SK-N-SH (cell line): ENCODE measurements around the gene COL4A2. TPM values are rescaled to one million over a fixed set of nuclear protein-coding genes. Genes with fewer than 3 reads are reported as not detected.
A peak's percentile ranks its signal among the peaks of the same experiment; 100 is the strongest.

Source experiments
- CTCF ChIA-PET: fragments of 300-600, 350-600 bp; formaldehyde crosslinking; extraction: SDS; loops from one replicate; lab custom pipeline; 2021; lab: Yijun Ruan, JAX
- POLR2A ChIA-PET: fragments of 350-600 bp; sonication (Branson Sonifier 250); formaldehyde crosslinking; extraction: SDS; loops from one replicate; lab custom pipeline; 2020; ENCODE audit warnings: antibody characterized with exemption, inconsistent platforms; lab: Yijun Ruan, JAX
- DNase-seq: peaks from one replicate; pipeline ENCODE4 v3.0.0; 2012
- H2AFZ ChIP-seq: fragments of 200-600 bp; sonication (generic); 2 replicates; pipeline ENCODE4 v1.8.1; 2016; ENCODE audit warnings: antibody characterized with exemption, mild to moderate bottlenecking, low read depth
- H3F3A ChIP-seq: fragments of 200-600 bp; sonication (generic); replicated peaks from 2 replicates; pipeline ENCODE3; 2016; ENCODE audit warnings: antibody characterized with exemption, mild to moderate bottlenecking; ENCODE audit not compliant: insufficient read depth
- H3K27ac ChIP-seq, 2 experiments: fragments of 200-500 bp in 1 of 2; fragments of 200-600 bp in 1 of 2; sonication (Bioruptor generic) in 1 of 2; sonication (generic), shearing (Covaris generic) in 1 of 2; 2 replicates each; pipeline versions ENCODE4 v1.5.1 to v1.6.1; 2014 to 2016; ENCODE audit warnings: low read depth in 2 of 2, inconsistent platforms in 1 of 2, low read length in 1 of 2, mild to moderate bottlenecking in 1 of 2, mixed read lengths in 1 of 2
- H3K27me3 ChIP-seq: fragments of 200-600 bp; sonication (generic), shearing (Covaris generic); 2 replicates; pipeline ENCODE4 v1.6.1; 2016; ENCODE audit warnings: mixed run types; ENCODE audit not compliant: insufficient read depth
- H3K36me3 ChIP-seq, 2 experiments: fragments of 200-500 bp in 1 of 2; fragments of 200-600 bp in 1 of 2; sonication (Bioruptor generic) in 1 of 2; sonication (generic) in 1 of 2; replicated peaks in 1 of 2; 2 replicates each; pipeline versions ENCODE3 to v1.5.1; 2014 to 2016; ENCODE audit warnings: low read length in 1 of 2, mild to moderate bottlenecking in 1 of 2; ENCODE audit not compliant: insufficient read depth in 2 of 2, control insufficient read depth in 1 of 2
- H3K4me1 ChIP-seq, 2 experiments: fragments of 200-500 bp in 1 of 2; fragments of 200-600 bp in 1 of 2; sonication (Bioruptor generic) in 1 of 2; sonication (generic), shearing (Covaris generic) in 1 of 2; 2 replicates each; pipeline versions ENCODE4 v1.5.1 to v1.6.1; 2014 to 2016; ENCODE audit warnings: low read depth in 1 of 2, low read length in 1 of 2, mixed run types in 1 of 2; ENCODE audit not compliant: insufficient read depth in 2 of 2, control insufficient read depth in 1 of 2
- H3K4me2 ChIP-seq: fragments of 200-600 bp; sonication (generic), shearing (Covaris generic); 2 replicates; pipeline ENCODE4 v1.6.1; 2017; ENCODE audit warnings: mixed run types
- H3K4me3 ChIP-seq, 2 experiments: fragments of 200-500 bp in 1 of 2; fragments of 200-600 bp in 1 of 2; sonication (Bioruptor generic) in 1 of 2; sonication (generic), shearing (Covaris generic) in 1 of 2; 2 replicates each; pipeline versions ENCODE4 v1.5.1 to v1.8.1; 2014 to 2016; ENCODE audit warnings: low read depth in 2 of 2, inconsistent platforms in 1 of 2, low read length in 1 of 2, mild to moderate bottlenecking in 1 of 2, mixed read lengths in 1 of 2, moderate library complexity in 1 of 2
- H3K79me2 ChIP-seq: fragments of 200-600 bp; sonication (generic); 2 replicates; pipeline ENCODE4 v1.8.1; 2017; ENCODE audit warnings: mild to moderate bottlenecking; ENCODE audit not compliant: insufficient read depth
- H3K9ac ChIP-seq: fragments of 200-600 bp; sonication (generic); 2 replicates; pipeline ENCODE4 v1.6.1; 2017; ENCODE audit warnings: mixed run types
- H3K9me2 ChIP-seq: fragments of 200-600 bp; sonication (generic); 2 replicates; pipeline ENCODE4 v1.6.1; 2017; ENCODE audit warnings: mixed run types
- H3K9me3 ChIP-seq: fragments of 200-600 bp; sonication (generic); 2 replicates; pipeline ENCODE4 v1.6.1; 2017; ENCODE audit warnings: mixed run types, mild to moderate bottlenecking, moderate library complexity
- H4K20me1 ChIP-seq: fragments of 200-600 bp; sonication (generic); 2 replicates; pipeline ENCODE4 v1.6.1; 2017; ENCODE audit warnings: mild to moderate bottlenecking, mixed run types; ENCODE audit not compliant: insufficient read depth
- ELF1 ChIP-seq: IDR thresholded peaks from 2 replicates; pipeline ENCODE4 v1.4.0; 2012
- EP300 ChIP-seq, 2 experiments: IDR thresholded peaks; 2 replicates each; pipeline versions ENCODE4 v1.4.0 to v1.6.1; 2012; ENCODE audit warnings: borderline replicate concordance in 1 of 2, low read depth in 1 of 2, low read length in 1 of 2
- EZH2phosphoT487 ChIP-seq: fragments of 200-600 bp; sonication (generic); IDR thresholded peaks from 2 replicates; pipeline ENCODE4 v1.6.1; 2017; ENCODE audit warnings: low read depth, mixed run types, mild to moderate bottlenecking, antibody characterized with exemption, moderate library complexity, borderline replicate concordance
- FOXJ3 ChIP-seq: sonication (generic); formaldehyde crosslinking; IDR thresholded peaks from 2 replicates; pipeline ENCODE4 v1.5.1; 2020; ENCODE audit warnings: mild to moderate bottlenecking, missing genetic modification reagents
- GATA2 ChIP-seq: sonication (generic); formaldehyde crosslinking; IDR thresholded peaks from 2 replicates; pipeline ENCODE4 v1.5.0; 2020; ENCODE audit warnings: mild to moderate bottlenecking, missing genetic modification reagents
- MEF2A ChIP-seq: IDR thresholded peaks from 2 replicates; pipeline ENCODE4 v1.4.0; 2012; ENCODE audit warnings: low read depth, borderline replicate concordance
- POLR2AphosphoS5 ChIP-seq: IDR thresholded peaks from 2 replicates; pipeline ENCODE4 v1.6.1; 2012; ENCODE audit warnings: low read depth, low read length
- RFX5 ChIP-seq: IDR thresholded peaks from 2 replicates; pipeline ENCODE4 v1.6.1; 2012; ENCODE audit warnings: mild to moderate bottlenecking, improper control_type of control experiment, low read length
- RXRA ChIP-seq: IDR thresholded peaks from 2 replicates; pipeline ENCODE4 v1.4.0; 2012; ENCODE audit warnings: low read depth, mild to moderate bottlenecking, borderline replicate concordance
- TCF12 ChIP-seq: IDR thresholded peaks from 2 replicates; pipeline ENCODE4 v1.4.0; 2012
- YY1 ChIP-seq: IDR thresholded peaks from 2 replicates; pipeline ENCODE4 v1.4.0; 2012; ENCODE audit warnings: low read depth, mild to moderate bottlenecking
- WGBS: methylation state at CpG from one replicate; pipeline ENCODE4 v1.1.6; 2017; ENCODE audit warnings: low lambda C conversion rate; 5-methylcytosine and 5-hydroxymethylcytosine counted together
- polyA plus RNA-seq, 3 experiments: library from polyadenylated mRNA; depleted of rRNA; stranded (reverse); fragments of >200 nt; gene quantifications; 2 replicates each; pipeline ENCODE4 v1.2.3, GENCODE V29; 2012
- TF ChIP-seq, protein P1 (sequence below): IDR thresholded peaks from 2 replicates; pipeline ENCODE4 v1.4.0; 2012; ENCODE audit warnings: low read depth, borderline replicate concordance
- TF ChIP-seq, protein P2 (sequence below): IDR thresholded peaks from 2 replicates; pipeline ENCODE4 v1.4.0; 2012; ENCODE audit warnings: low read depth
- TF ChIP-seq, protein P3 (sequence below): IDR thresholded peaks from 2 replicates; pipeline ENCODE4 v1.6.1; 2012; ENCODE audit warnings: mild to moderate bottlenecking, low read depth, low read length, moderate library complexity
- TF ChIP-seq, protein P4 (sequence below): IDR thresholded peaks from 2 replicates; pipeline ENCODE4 v1.4.0; 2012; ENCODE audit warnings: low read depth, borderline replicate concordance
- TF ChIP-seq, protein P5 (sequence below): fragments of 150-350 bp; IDR thresholded peaks from 2 replicates; pipeline ENCODE4 v1.6.1; 2017; ENCODE audit warnings: antibody characterized with exemption, low read length, low read depth, borderline replicate concordance

Gene COL4A2
- polyA plus RNA-seq, 1 of the 3 experiments (the other 2 are of a cell fraction): 137 TPM

DNA sequence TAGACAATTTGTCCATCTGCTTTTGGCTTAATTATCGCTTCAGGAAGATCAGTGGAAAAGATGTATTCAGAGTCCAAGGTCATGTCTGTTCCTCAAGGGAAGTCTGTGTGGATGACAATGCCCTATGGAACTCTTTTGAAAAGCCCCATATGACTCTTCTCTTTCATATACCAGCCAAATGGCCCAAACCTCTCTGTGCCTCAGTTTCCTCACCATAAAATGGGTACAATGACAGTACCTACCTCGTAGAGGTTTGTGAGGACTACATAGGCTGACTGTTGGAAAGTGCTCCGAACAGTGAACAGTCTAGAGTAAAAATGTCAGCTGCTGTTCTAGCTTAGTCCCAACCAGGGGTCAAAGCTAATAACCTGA is 104.6 kb downstream of the COL4A2 start:
- no peak for TF ChIP-seq RFX5
- no peak for TF ChIP-seq YY1
- no peak for TF ChIP-seq GATA2 (CRISPR knock-in tag)
- TF ChIP-seq ELF1: no peak
- TF ChIP-seq POLR2AphosphoS5: no peak
- TF ChIP-seq, protein P1, sequence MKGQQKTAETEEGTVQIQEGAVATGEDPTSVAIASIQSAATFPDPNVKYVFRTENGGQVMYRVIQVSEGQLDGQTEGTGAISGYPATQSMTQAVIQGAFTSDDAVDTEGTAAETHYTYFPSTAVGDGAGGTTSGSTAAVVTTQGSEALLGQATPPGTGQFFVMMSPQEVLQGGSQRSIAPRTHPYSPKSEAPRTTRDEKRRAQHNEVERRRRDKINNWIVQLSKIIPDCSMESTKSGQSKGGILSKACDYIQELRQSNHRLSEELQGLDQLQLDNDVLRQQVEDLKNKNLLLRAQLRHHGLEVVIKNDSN: no peak
- TF ChIP-seq, protein P2, sequence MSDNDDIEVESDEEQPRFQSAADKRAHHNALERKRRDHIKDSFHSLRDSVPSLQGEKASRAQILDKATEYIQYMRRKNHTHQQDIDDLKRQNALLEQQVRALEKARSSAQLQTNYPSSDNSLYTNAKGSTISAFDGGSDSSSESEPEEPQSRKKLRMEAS: no peak
- no peak for TF ChIP-seq TCF12
- Histone ChIP-seq H3K9ac (no peak overlapping the region), H3F3A (peaks cover 21% of the 10 kb centered on the region), H3K4me3 (no peak overlapping the region; a peak in 1 of 4 replicates), H3K27ac (peak overlapping the region; percentile 28 to 80; a peak in 3 of 4 replicates), H3K27me3 (no peaks in the 10 kb centered on the region), H2AFZ (no peak overlapping the region), H3K9me3 (no peaks in the 10 kb centered on the region), H4K20me1 (no peaks in the 10 kb centered on the region), H3K36me3 (peaks cover 0 to 9% of the 10 kb centered on the region in 2 experiments), H3K79me2 (peaks cover 54% of the 10 kb centered on the region), H3K4me2 (peak overlapping the region; percentile 11; the same call in 1 of the 2 replicates), H3K4me1 (peaks cover 34 to 46% of the 10 kb centered on the region in 2 experiments), H3K9me2 (no peaks in the 10 kb centered on the region)
- POLR2A ChIA-PET: interaction anchor here (1.0 kb wide), 1 partner anchor 105 kb away, joined by 3 read pairs; the partner anchor contains the start of genes COL4A1 and COL4A2
- WGBS: 95% methylated on average over 3 of the region's 3 CpGs
- CTCF ChIA-PET: interaction anchor here (0.6 to 4.0 kb wide), 32 partner anchors 8 to 195 kb away, joined by 3 to 41 read pairs (median 4); no protein-coding TSS in a partner anchor
- DNase-seq: no peak

DNA sequence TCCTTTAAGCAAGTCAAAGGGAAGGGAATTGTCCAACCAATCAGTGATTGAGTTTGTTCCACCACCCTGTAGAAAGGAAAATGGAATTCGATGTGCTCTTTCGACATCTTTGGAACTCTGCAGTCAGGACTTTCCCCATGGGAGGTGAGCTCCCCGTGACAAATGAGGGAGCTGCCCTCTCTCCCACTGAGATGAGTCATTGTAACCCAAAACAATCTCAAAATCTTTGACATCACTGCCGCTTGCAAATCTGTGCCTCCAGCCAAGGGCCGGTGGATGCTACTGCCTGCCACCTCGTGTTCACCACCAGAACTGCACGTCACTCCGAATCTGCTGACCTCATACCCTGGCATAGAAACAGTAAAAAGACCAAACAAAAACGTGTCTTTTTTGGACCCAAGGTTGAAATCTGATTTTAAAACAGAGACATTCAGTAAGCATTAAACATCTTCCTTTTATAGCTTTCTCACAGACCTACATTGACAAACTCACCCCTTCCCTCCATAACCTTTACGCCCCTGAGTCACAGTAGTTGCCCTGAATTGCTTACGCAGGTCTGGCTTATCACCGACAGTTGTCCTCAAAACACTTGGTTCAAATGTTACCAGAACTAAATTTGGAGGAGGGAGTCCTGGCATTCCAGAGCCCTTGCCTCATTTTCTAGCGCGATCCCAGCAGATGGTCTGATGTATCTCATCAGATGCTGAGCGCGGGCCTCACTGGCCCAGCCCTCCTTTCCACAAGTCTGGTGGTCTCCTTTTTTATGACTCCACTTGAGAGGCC is 105.2 kb downstream of the COL4A2 start:
- Histone ChIP-seq H3K36me3 (peaks cover 0 to 9% of the 10 kb centered on the region in 2 experiments), H3K79me2 (peaks cover 47% of the 10 kb centered on the region), H3K9ac (peak overlapping the region; percentile 53), H3K4me1 (peaks cover 33 to 43% of the 10 kb centered on the region in 2 experiments), H3K4me2 (peak overlapping the region; percentile 31; the same call in 1 of the 2 replicates), H3K27ac (peak overlapping the region; percentile 36 to 80), H3F3A (peaks cover 16% of the 10 kb centered on the region), H3K9me3 (no peaks in the 10 kb centered on the region), H3K4me3 (peak overlapping the region in 1 of 2 experiments; percentile 9; a peak in 1 of 4 replicates), H4K20me1 (no peaks in the 10 kb centered on the region), H2AFZ (no peak overlapping the region), H3K9me2 (no peaks in the 10 kb centered on the region), H3K27me3 (no peaks in the 10 kb centered on the region)
- 42% methylated on average over 14 of the region's 16 CpGs for WGBS
- peak; percentile 84 for DNase-seq
- POLR2A ChIA-PET: interaction anchor here (1.0 kb wide), 1 partner anchor 106 kb away, joined by 3 read pairs; the partner anchor contains the start of genes COL4A1 and COL4A2
- CTCF ChIA-PET: interaction anchor here (0.6 to 4.0 kb wide), 39 partner anchors 9 to 196 kb away, joined by 3 to 41 read pairs (median 3); partner anchors contain the start of genes COL4A1 and COL4A2
- TF ChIP-seq, protein P3, sequence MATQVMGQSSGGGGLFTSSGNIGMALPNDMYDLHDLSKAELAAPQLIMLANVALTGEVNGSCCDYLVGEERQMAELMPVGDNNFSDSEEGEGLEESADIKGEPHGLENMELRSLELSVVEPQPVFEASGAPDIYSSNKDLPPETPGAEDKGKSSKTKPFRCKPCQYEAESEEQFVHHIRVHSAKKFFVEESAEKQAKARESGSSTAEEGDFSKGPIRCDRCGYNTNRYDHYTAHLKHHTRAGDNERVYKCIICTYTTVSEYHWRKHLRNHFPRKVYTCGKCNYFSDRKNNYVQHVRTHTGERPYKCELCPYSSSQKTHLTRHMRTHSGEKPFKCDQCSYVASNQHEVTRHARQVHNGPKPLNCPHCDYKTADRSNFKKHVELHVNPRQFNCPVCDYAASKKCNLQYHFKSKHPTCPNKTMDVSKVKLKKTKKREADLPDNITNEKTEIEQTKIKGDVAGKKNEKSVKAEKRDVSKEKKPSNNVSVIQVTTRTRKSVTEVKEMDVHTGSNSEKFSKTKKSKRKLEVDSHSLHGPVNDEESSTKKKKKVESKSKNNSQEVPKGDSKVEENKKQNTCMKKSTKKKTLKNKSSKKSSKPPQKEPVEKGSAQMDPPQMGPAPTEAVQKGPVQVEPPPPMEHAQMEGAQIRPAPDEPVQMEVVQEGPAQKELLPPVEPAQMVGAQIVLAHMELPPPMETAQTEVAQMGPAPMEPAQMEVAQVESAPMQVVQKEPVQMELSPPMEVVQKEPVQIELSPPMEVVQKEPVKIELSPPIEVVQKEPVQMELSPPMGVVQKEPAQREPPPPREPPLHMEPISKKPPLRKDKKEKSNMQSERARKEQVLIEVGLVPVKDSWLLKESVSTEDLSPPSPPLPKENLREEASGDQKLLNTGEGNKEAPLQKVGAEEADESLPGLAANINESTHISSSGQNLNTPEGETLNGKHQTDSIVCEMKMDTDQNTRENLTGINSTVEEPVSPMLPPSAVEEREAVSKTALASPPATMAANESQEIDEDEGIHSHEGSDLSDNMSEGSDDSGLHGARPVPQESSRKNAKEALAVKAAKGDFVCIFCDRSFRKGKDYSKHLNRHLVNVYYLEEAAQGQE: peak; percentile 53; the same call in 1 of the 2 replicates
- TF ChIP-seq, protein P4, sequence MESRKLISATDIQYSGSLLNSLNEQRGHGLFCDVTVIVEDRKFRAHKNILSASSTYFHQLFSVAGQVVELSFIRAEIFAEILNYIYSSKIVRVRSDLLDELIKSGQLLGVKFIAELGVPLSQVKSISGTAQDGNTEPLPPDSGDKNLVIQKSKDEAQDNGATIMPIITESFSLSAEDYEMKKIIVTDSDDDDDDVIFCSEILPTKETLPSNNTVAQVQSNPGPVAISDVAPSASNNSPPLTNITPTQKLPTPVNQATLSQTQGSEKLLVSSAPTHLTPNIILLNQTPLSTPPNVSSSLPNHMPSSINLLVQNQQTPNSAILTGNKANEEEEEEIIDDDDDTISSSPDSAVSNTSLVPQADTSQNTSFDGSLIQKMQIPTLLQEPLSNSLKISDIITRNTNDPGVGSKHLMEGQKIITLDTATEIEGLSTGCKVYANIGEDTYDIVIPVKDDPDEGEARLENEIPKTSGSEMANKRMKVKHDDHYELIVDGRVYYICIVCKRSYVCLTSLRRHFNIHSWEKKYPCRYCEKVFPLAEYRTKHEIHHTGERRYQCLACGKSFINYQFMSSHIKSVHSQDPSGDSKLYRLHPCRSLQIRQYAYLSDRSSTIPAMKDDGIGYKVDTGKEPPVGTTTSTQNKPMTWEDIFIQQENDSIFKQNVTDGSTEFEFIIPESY: no peak
- peak in 1 of 2 experiments; percentile 74; a peak in 1 of 4 replicates for TF ChIP-seq EP300 (IDR thresholded peaks at IDR 0.05; ENCODE audit: borderline replicate concordance in 1 of 2, low read depth in 1 of 2, low read length in 1 of 2)
- TF ChIP-seq, protein P5, sequence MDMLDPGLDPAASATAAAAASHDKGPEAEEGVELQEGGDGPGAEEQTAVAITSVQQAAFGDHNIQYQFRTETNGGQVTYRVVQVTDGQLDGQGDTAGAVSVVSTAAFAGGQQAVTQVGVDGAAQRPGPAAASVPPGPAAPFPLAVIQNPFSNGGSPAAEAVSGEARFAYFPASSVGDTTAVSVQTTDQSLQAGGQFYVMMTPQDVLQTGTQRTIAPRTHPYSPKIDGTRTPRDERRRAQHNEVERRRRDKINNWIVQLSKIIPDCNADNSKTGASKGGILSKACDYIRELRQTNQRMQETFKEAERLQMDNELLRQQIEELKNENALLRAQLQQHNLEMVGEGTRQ: no peak
- TF ChIP-seq RXRA: peak; percentile 73; the same call in 1 of the 2 replicates
- TF ChIP-seq, protein P2: peak; percentile 77
- TF ChIP-seq TCF12: peak; percentile 77
- TF ChIP-seq FOXJ3 (CRISPR knock-in tag): no peak
- no peak; the same call in 1 of the 2 replicates for TF ChIP-seq YY1
- peak; percentile 38; the same call in 1 of the 2 replicates for TF ChIP-seq MEF2A
- no peak for TF ChIP-seq EZH2phosphoT487
